HepG2 (cell line): Measurements from ENCODE around the gene IFNAR1. TPM values are rescaled to one million over a fixed set of nuclear protein-coding genes. Genes with fewer than 3 reads are reported as not detected.

Experiments
- ATAC-seq: fragments of 200-7000 bp; cut with Tn5 transposase; 3 replicates; pipeline ENCODE4 v1.9.1; 2020; ENCODE audit warnings: mild to moderate bottlenecking, moderate library complexity
- BruUV-seq: library from RNA; stranded (reverse); fragments of 400-500 nt; replicated peaks from 2 replicates; lab custom pipeline; 2021; lab: Mats Ljungman, UMichigan
- CTCF ChIA-PET: fragments of 300-600 bp; formaldehyde crosslinking; extraction: SDS; loops from one replicate; lab custom pipeline; 2021; ENCODE audit warnings: low total read pairs, inconsistent platforms, low intra/inter-chr PET ratio; lab: Yijun Ruan, JAX
- POLR2A ChIA-PET: fragments of 350-600 bp; sonication (Branson Sonifier 250); formaldehyde crosslinking; loops from one replicate; lab custom pipeline; 2020; ENCODE audit warnings: antibody characterized with exemption, inconsistent platforms; lab: Yijun Ruan, JAX
- DNase-seq: peaks from one replicate; pipeline ENCODE4 v3.0.0-alpha.2; 2015; ENCODE audit warnings: low spot score
- FAIRE-seq: peaks from 3 replicates; lab custom pipeline; 2011; peaks lifted over from hg19 to GRCh38; lab: Jason Lieb, UNC
- H2AFZ ChIP-seq: one replicate; pipeline ENCODE4 v1.6.1; 2011; ENCODE audit warnings: low read length, inconsistent platforms
- H3K27ac ChIP-seq: fragments of 300-600 bp; 3 replicates; pipeline ENCODE4 v1.8.0; 2011; ENCODE audit warnings: mixed run types, mild to moderate bottlenecking, mixed read lengths, low read length, inconsistent platforms; ENCODE audit not compliant: insufficient read depth; ENCODE audit errors: extremely low read length
- H3K27me3 ChIP-seq, 2 experiments: fragments of 200-600 bp in 1 of 2; 2 replicates in 1 of 2; 3 replicates in 1 of 2; pipeline versions ENCODE4 v1.6.0 to v1.8.0; 2011; ENCODE audit warnings: low read length in 2 of 2, mild to moderate bottlenecking in 2 of 2, moderate library complexity in 2 of 2, inconsistent platforms in 1 of 2; ENCODE audit not compliant: insufficient read depth in 2 of 2, control insufficient read depth in 1 of 2
- H3K36me3 ChIP-seq, 2 experiments: fragments of 200-600 bp in 1 of 2; replicated peaks in 1 of 2; 2 replicates in 1 of 2; 3 replicates in 1 of 2; pipeline versions ENCODE4 v1.5.1 to v1.8.0; 2011; ENCODE audit warnings: low read length in 2 of 2, inconsistent platforms in 1 of 2; ENCODE audit not compliant: insufficient read depth in 2 of 2, control insufficient read depth in 1 of 2
- H3K4me1 ChIP-seq: 2 replicates; pipeline ENCODE4 v1.5.1; 2012; ENCODE audit warnings: low read length, inconsistent platforms; ENCODE audit not compliant: insufficient read depth
- H3K4me2 ChIP-seq: 2 replicates; pipeline ENCODE4 v1.6.0; 2011; ENCODE audit warnings: low read depth, low read length, inconsistent platforms
- H3K4me3 ChIP-seq, 3 experiments: fragments of 200-600 bp in 1 of 3; sonication (generic), shearing (Covaris generic) in 1 of 3; replicated peaks in 1 of 3; 2 replicates each; pipeline ENCODE4 v1.5.1; 2011 to 2016; ENCODE audit warnings: low read length in 3 of 3, inconsistent platforms in 2 of 3, low read depth in 2 of 3, mild to moderate bottlenecking in 2 of 3, control low read depth in 1 of 3, mixed read lengths in 1 of 3; ENCODE audit not compliant: insufficient read depth in 1 of 3
- H3K79me2 ChIP-seq: one replicate; pipeline ENCODE4 v1.6.1; 2011; ENCODE audit warnings: low read length, inconsistent platforms; ENCODE audit not compliant: insufficient read depth
- H3K9ac ChIP-seq: 2 replicates; pipeline ENCODE4 v1.6.0; 2011; ENCODE audit warnings: mild to moderate bottlenecking, low read depth, low read length, inconsistent platforms; ENCODE audit not compliant: insufficient read depth
- H3K9me3 ChIP-seq: 2 replicates; pipeline ENCODE4 v1.5.1; 2012; ENCODE audit warnings: mild to moderate bottlenecking, low read length
- H4K20me1 ChIP-seq: 2 replicates; pipeline ENCODE4 v1.6.0; 2011; ENCODE audit warnings: inconsistent platforms, mild to moderate bottlenecking, low read length, moderate library complexity; ENCODE audit not compliant: insufficient read depth
- KMT2A ChIP-seq: sonication (generic); formaldehyde crosslinking; IDR thresholded peaks from 2 replicates; pipeline ENCODE4 v1.4.0; 2020; ENCODE audit warnings: missing genetic modification reagents
- NFYC ChIP-seq: IDR thresholded peaks from 2 replicates; pipeline ENCODE4 v1.6.1; 2016; ENCODE audit warnings: missing genetic modification reagents, missing compliant biosample characterization
- NR1H2 ChIP-seq: sonication (generic); formaldehyde crosslinking; IDR thresholded peaks from 2 replicates; pipeline ENCODE4 v1.8.1; 2022; ENCODE audit warnings: low read depth, missing genetic modification reagents, borderline replicate concordance
- SATB2 ChIP-seq: sonication (generic); formaldehyde crosslinking; IDR thresholded peaks from 2 replicates; pipeline ENCODE4 v1.5.0; 2020; ENCODE audit warnings: missing genetic modification reagents
- TSC22D2 ChIP-seq: sonication (generic); formaldehyde crosslinking; IDR thresholded peaks from 2 replicates; pipeline ENCODE4 v1.5.1; 2020; ENCODE audit warnings: missing genetic modification reagents, mild to moderate bottlenecking, borderline replicate concordance
- ZNF292 ChIP-seq: sonication (generic); formaldehyde crosslinking; IDR thresholded peaks from 2 replicates; pipeline ENCODE4 v1.8.1; 2022; ENCODE audit warnings: mild to moderate bottlenecking, low read depth, missing genetic modification reagents, borderline replicate concordance
- ZNF772 ChIP-seq: sonication (generic); formaldehyde crosslinking; IDR thresholded peaks from 2 replicates; pipeline ENCODE4 v1.5.0; 2020; ENCODE audit warnings: mild to moderate bottlenecking, missing genetic modification reagents
- WGBS: methylation state at CpG from one replicate; pipeline ENCODE4 v1.1.6; 2017; ENCODE audit warnings: low lambda C conversion rate; 5-methylcytosine and 5-hydroxymethylcytosine counted together
- in situ Hi-C: cut with HindIII; loops from 2 replicates; pipeline ENCODE4 v1.10.0; 2017; ENCODE audit warnings: low pct_unique_long_range_greater_than_20kb; ENCODE audit not compliant: extremely low pct_ligation_motif_present
- intact Hi-C: fragments of 100-400 bp; cut with micrococcal nuclease; formaldehyde crosslinking; loops from one replicate; pipeline ENCODE4 v1.10.0; 2022; ENCODE audit not compliant: unreplicated experiment
- polyA plus RNA-seq, 8 experiments: library from polyadenylated mRNA; depleted of rRNA in 3 of 8; stranded (reverse) in 7 of 8; unstranded in 1 of 8; fragments of >200 nt; fragmentation: Illumina TruSeq in 4 of 8; extraction: Trizol in 4 of 8; gene quantifications; 2 replicates each; pipeline versions ENCODE4 v1.2.1 to v1.2.3, GENCODE V29; 2011 to 2016; ENCODE audit warnings: low read depth in 4 of 8, missing spikeins in 1 of 8, mixed read lengths in 1 of 8; ENCODE audit not compliant: insufficient read depth in 1 of 8
- total RNA-seq, 5 experiments: library from RNA; depleted of rRNA; stranded (reverse); fragments of >200 nt; fragmentation: Illumina TruSeq; extraction: Trizol; gene quantifications; 2 replicates each; pipeline ENCODE4 v1.2.3, GENCODE V29; 2016; ENCODE audit warnings: low read depth in 1 of 5
- TF ChIP-seq, protein P1 (sequence below): sonication (generic); formaldehyde crosslinking; IDR thresholded peaks from 2 replicates; pipeline ENCODE4 v1.8.0; 2022; ENCODE audit warnings: mild to moderate bottlenecking, missing genetic modification reagents
- TF ChIP-seq, protein P2 (sequence below): fragments of 450-650 bp; IDR thresholded peaks from 2 replicates; pipeline ENCODE4 v1.6.1; 2017
- TF ChIP-seq, protein P3 (sequence below): sonication (generic); formaldehyde crosslinking; IDR thresholded peaks from 2 replicates; pipeline ENCODE4 v1.5.0; 2020; ENCODE audit warnings: missing genetic modification reagents
- TF ChIP-seq, protein P4 (sequence below): sonication (generic); formaldehyde crosslinking; IDR thresholded peaks from 2 replicates; pipeline ENCODE4 v1.8.1; 2023; ENCODE audit warnings: missing genetic modification reagents, mild to moderate bottlenecking, borderline replicate concordance
- TF ChIP-seq, protein P5 (sequence below): sonication (generic); formaldehyde crosslinking; IDR thresholded peaks from 2 replicates; pipeline ENCODE4 v1.5.0; 2020; ENCODE audit warnings: mild to moderate bottlenecking, missing genetic modification reagents
- TF ChIP-seq, protein P6 (sequence below): sonication (generic); formaldehyde crosslinking; IDR thresholded peaks from 2 replicates; pipeline ENCODE4 v1.4.0; 2020; ENCODE audit warnings: low read depth, mild to moderate bottlenecking, missing genetic modification reagents
- TF ChIP-seq, protein P7 (sequence below): sonication (generic); formaldehyde crosslinking; IDR thresholded peaks from 2 replicates; pipeline ENCODE4 v1.8.0; 2022; ENCODE audit warnings: low read depth, missing genetic modification reagents

IFNAR1 gene
- total and polyA plus RNA-seq, 2 of the 13 experiments (the other 11 are each of a cell fraction or from before 2014, with no cell fraction given) = 6.7 to 9.3 TPM

DNA sequence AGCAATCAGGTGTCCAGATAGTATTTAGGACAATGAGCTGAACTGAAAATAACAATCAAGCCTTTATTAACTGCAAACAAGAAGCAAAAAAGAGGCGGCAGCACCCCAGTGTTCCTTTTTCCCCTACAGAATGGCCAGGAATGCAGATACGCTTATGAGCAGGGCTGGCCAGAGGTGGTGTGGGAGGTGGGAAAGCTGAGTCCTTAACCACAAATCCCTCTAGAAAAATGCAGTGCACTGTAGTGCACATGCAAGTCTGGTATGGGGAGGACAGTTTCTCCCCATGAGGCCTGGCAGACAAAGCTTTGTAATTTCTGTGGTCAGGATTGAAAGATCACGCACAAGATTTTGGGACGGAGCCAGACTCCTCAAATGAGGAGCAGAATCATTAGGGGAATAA lies 10.7 kb upstream of the IFNAR1 start:
- Histone ChIP-seq H3K4me3 (no peak overlapping the region), H3K27ac (no peak overlapping the region), H3K9me3 (0 out of 2 replicates have a peak, but pooled peaks cover 4% of the 10 kb centered on the region), H3K27me3 (peaks cover 0 to 13% of the 10 kb centered on the region in 2 experiments; a peak in 1 of 5 replicates), H3K79me2 (no peaks in the 10 kb centered on the region), H2AFZ (no peak overlapping the region), H3K36me3 (no peaks in the 10 kb centered on the region), H3K4me2 (no peak overlapping the region), H4K20me1 (no peaks in the 10 kb centered on the region), H3K9ac (no peak overlapping the region), H3K4me1 (no peaks in the 10 kb centered on the region)
- in situ Hi-C loops (no loop called here), intact Hi-C loops (no loop called here)
- DNase-seq = no peak
- ChIA-PET POLR2A (interaction anchor here (2.3 kb wide), 1 partner anchor 11 kb away, joined by 8 read pairs; the partner anchor contains the start of gene IFNAR1), CTCF (no interaction called here)
- no peak for FAIRE-seq
- no peak for ATAC-seq
- BruUV-seq = no TSS peak
- 30% methylated on average over 4 of the region's 4 CpGs for WGBS
- TF ChIP-seq SATB2 (CRISPR knock-in tag) (no peak), NFYC (no peak), KMT2A (CRISPR knock-in tag) (no peak), ZNF292 (CRISPR knock-in tag) (no peak), TSC22D2 (no peak), NR1H2 (CRISPR knock-in tag) (no peak), ZNF772 (CRISPR knock-in tag) (no peak)
- TF ChIP-seq, protein P1, sequence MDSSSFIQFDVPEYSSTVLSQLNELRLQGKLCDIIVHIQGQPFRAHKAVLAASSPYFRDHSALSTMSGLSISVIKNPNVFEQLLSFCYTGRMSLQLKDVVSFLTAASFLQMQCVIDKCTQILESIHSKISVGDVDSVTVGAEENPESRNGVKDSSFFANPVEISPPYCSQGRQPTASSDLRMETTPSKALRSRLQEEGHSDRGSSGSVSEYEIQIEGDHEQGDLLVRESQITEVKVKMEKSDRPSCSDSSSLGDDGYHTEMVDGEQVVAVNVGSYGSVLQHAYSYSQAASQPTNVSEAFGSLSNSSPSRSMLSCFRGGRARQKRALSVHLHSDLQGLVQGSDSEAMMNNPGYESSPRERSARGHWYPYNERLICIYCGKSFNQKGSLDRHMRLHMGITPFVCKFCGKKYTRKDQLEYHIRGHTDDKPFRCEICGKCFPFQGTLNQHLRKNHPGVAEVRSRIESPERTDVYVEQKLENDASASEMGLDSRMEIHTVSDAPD (CRISPR knock-in tag) = no peak
- TF ChIP-seq, protein P2, sequence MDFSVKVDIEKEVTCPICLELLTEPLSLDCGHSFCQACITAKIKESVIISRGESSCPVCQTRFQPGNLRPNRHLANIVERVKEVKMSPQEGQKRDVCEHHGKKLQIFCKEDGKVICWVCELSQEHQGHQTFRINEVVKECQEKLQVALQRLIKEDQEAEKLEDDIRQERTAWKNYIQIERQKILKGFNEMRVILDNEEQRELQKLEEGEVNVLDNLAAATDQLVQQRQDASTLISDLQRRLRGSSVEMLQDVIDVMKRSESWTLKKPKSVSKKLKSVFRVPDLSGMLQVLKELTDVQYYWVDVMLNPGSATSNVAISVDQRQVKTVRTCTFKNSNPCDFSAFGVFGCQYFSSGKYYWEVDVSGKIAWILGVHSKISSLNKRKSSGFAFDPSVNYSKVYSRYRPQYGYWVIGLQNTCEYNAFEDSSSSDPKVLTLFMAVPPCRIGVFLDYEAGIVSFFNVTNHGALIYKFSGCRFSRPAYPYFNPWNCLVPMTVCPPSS = no peak
- TF ChIP-seq, protein P3, sequence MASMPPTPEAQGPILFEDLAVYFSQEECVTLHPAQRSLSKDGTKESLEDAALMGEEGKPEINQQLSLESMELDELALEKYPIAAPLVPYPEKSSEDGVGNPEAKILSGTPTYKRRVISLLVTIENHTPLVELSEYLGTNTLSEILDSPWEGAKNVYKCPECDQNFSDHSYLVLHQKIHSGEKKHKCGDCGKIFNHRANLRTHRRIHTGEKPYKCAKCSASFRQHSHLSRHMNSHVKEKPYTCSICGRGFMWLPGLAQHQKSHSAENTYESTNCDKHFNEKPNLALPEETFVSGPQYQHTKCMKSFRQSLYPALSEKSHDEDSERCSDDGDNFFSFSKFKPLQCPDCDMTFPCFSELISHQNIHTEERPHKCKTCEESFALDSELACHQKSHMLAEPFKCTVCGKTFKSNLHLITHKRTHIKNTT (CRISPR knock-in tag) = no peak
- TF ChIP-seq, protein P4, sequence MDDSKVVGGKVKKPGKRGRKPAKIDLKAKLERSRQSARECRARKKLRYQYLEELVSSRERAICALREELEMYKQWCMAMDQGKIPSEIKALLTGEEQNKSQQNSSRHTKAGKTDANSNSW = no peak
- TF ChIP-seq, protein P5, sequence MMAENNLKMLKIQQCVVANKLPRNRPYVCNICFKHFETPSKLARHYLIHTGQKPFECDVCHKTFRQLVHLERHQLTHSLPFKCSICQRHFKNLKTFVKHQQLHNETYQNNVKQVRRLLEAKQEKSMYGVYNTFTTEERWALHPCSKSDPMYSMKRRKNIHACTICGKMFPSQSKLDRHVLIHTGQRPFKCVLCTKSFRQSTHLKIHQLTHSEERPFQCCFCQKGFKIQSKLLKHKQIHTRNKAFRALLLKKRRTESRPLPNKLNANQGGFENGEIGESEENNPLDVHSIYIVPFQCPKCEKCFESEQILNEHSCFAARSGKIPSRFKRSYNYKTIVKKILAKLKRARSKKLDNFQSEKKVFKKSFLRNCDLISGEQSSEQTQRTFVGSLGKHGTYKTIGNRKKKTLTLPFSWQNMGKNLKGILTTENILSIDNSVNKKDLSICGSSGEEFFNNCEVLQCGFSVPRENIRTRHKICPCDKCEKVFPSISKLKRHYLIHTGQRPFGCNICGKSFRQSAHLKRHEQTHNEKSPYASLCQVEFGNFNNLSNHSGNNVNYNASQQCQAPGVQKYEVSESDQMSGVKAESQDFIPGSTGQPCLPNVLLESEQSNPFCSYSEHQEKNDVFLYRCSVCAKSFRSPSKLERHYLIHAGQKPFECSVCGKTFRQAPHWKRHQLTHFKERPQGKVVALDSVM (CRISPR knock-in tag) = no peak
- TF ChIP-seq, protein P6, sequence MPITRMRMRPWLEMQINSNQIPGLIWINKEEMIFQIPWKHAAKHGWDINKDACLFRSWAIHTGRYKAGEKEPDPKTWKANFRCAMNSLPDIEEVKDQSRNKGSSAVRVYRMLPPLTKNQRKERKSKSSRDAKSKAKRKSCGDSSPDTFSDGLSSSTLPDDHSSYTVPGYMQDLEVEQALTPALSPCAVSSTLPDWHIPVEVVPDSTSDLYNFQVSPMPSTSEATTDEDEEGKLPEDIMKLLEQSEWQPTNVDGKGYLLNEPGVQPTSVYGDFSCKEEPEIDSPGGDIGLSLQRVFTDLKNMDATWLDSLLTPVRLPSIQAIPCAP (CRISPR knock-in tag) = no peak
- TF ChIP-seq, protein P7, sequence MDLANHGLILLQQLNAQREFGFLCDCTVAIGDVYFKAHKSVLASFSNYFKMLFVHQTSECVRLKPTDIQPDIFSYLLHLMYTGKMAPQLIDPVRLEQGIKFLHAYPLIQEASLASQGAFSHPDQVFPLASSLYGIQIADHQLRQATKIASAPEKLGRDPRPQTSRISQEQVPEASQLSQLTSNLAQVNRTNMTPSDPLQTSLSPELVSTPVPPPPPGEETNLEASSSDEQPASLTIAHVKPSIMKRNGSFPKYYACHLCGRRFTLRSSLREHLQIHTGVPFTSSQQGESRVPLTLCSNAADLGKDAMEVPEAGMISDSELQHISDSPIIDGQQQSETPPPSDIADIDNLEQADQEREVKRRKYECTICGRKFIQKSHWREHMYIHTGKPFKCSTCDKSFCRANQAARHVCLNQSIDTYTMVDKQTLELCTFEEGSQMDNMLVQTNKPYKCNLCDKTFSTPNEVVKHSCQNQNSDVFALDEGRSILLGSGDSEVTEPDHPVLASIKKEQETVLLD (CRISPR knock-in tag) = no peak
